T-helper 9 cell (primary cell): Measurements from ENCODE around the gene KRT34.
"Not testable (repeated sequence)": the region's sequence is repeated elsewhere in the genome, so short reads cannot be mapped to it uniquely, and the experiment has no call there.

ENCODE experiments used
- DNase-seq: peaks from one replicate; pipeline ENCODE4 v3.0.0-alpha.2; 2020

The KRT34 gene

DNA sequence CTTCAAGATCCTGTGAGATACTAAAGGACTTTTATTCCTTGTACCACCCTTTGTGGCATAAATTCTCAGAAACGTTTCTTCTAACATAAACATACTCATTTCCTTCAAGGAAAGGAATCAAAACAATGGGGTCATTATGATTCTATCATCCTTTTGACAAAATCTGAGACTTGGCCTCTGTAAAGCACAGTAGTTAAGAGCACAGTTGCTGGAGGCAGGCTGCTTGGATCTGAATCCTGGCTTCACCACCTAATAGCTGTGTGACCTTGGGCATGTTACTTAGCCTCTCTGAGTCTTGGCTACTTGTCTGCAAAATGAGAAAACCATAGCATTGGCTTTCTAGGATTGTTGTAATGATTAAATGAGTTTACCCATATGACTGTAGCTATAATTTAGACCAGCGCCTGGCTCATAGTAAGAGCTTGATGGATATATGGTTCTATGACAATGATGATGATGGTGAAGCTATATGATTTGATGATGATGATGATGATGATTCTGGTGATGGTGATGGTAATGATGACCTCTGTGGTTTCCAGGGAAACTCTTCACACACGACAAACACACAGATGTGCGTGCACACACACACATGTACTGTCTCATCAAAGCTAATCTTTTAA, 21.4 kb upstream of the KRT34 start:
- DNase-seq = no peak

DNA sequence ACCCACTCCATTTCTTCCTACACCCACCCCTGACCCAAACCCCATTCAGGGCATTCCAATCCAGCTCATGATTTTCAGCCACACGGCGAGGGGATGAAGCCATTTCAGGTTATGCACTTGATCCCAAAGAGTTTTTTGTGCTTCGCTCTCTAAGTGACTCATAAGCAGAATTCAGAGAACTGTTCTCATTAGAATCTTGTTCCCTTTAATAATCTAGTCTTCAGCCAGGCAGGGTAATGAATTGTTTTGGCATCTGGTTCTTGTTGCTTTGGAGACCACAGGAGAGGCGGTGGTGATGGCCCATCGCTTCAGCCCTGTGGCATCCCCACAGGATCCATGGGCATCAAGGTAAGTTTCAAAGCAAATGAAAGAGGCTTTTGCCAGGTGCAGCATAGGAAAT, 20.1 kb upstream of the KRT34 start:
- DNase-seq = no peak

DNA sequence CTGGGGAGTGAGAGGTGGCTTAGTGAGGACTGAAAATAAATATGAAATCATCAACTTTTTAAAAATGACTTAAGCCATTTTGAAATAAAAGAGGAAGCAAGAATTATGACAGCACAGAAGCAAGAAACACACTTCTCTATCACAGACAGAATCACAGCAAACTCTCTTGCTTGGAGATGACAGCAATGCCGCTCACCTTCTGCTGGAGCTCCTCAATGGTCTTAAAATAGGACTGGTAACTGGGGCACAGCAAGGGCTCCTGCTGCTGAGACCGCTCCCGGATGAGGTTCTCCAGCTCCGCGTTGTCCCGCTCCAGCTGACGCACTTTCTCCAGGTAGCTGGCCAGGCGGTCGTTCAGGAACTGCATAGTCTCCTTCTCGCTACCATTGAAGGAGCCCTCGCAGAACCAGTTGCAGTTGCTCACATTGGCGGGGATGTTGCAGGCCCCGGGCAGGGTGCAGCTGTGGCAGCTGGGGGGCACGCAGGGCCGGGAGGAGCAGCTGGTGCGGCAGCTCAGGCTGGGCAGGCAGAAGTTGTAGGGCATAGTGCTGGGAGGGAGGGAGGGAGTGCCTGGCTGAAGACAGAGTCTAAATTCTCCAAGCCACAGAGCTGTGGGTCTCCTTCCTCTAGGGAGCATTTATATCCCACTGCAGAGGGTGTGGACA, 15.0 kb upstream of the KRT34 start, which contains the start of gene KRT31:
KRT31 (minus strand) TSS at position 613 of the 665 bp plus-strand sequence; CDS start at position 544, 69 bp downstream.
- no peak for DNase-seq

GRCh38 chr17:41396340-41396739, 14.2 kb upstream of the KRT34 start:
- no peak for DNase-seq

DNA sequence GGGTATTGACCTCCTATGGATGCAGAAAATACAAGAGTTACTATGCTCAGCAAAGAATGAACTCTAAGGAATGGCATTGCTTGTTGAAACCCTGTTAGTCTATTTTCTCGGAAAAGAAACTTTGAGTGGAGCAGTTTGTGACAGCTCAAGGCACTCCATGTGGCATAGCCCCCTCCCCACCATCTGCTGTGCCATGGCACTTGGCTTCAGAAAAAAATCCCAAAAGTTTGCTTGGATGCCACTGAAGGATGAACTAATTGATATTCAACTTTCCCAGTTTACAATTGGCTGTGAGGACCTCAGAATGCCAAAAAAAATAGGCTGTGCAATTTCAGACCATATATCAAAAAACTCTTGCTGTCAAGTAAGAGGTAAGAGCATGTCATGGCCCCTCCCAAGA, 13.5 kb upstream of the KRT34 start:
- no peak for DNase-seq

GRCh38 chr17:41395044-41395443, 12.9 kb upstream of the KRT34 start:
- not testable (repeated sequence) for DNase-seq

GRCh38 chr17:41394254-41394996, 12.3 kb upstream of the KRT34 start:
- no peak for DNase-seq

DNA sequence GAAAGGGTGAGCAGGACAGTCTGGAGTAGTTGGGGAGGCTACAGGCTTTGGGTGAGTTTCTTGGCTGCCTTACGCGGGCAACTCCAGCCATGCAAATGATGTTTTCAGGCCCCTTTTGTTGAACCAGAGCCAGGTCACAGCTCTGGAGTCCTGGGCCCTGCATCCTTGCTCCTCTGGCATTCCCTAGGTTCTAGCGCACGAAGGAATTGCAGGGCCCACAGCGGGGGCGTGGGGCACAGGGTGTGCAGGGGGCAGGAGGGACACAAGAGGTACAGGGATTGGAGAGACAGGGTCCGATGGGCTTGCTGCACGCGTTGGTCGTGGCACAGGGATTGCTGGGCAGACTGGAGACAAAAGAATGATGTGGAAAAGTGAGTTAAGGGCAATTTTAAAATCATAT, 11.7 kb upstream of the KRT34 start:
- no peak for DNase-seq

- DNase-seq = no peak
Observed at GRCh38 chr17:41393294-41393693, 11.2 kb upstream of the KRT34 start.

DNA sequence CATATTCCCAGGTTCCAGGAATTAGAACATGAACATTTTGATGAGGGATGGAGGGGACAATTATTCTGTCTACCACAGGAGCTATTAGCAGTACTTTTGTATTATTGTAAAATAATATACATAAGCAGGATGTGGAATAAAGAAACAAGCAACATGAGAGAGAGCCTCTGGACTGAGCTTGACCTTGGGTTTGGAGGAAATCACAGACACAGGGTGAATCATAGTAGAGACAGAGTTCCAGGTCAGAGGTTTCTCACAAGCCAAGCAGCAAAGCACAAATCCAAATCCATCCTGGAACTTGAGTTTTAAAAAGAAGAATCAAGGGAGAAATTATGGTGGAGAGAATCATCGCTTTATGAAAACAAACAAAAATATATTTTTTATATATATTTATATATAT, 10.2 kb upstream of the KRT34 start:
- DNase-seq = no peak

DNA sequence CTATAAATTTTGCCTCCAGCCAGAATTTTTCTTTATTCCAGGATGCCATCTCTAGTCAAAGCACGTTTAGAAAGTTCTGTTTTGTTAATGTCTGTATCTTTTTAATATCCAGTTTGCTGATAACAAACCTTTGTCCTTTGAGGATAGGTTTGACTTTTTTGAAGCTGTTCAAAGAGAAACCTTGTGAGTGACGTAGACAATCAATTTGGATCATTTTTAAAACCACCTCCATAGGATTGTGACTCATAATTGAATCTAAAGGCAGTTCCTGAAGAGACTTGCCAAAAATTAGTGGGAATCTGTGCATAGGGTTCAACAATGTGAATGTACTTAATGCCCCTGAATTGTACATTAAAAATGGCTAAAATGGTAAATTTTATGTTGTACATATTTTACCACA, 9.4 kb upstream of the KRT34 start:
- DNase-seq = no peak

- DNase-seq = no peak
Observed at GRCh38 chr17:41390411-41390938, 8.4 kb upstream of the KRT34 start.

- DNase-seq = no peak
Observed at GRCh38 chr17:41387670-41388069, 5.6 kb upstream of the KRT34 start.

GRCh38 chr17:41386227-41386626, 4.1 kb upstream of the KRT34 start:
- DNase-seq = no peak

DNA sequence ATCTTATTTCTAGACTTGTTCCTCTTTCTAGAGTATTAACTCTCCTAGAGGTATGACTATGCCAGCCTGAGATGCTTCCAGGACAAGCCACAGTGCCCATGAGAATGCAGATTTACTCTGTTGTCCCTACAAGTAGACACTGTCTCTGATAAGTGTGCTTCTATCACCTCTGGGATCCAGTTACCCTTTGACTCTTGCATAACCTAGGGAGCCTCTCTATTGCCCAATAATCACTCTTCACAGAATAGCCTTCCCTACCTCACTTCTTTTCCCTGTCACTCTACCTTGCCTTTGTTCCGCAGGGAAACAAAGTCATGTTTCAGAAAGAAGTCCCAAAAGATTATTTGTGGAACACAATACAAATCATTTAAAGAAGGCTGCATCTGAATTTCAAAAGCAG, 1.6 kb upstream of the KRT34 start:
- DNase-seq = no peak

DNA sequence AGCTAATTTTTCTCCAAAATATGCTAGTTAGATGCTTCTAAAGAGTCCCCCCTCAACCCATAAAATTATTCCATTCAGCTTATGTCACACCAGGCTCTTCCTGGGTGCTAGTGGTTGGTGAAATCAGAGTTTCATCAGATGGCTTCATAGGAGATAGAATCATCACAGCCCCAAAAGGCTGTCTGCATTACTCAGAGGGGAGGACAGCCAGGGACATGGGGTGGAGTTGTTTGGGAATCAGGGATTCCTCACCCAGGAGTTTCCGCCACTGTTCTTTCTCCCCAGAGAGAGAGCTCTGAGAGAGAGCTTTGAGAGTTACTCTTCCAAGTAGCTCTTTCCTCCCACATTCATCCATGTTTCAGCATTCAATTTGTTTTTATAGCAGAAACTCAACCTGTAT, 288 bp upstream of the KRT34 start:
- no peak for DNase-seq

DNA sequence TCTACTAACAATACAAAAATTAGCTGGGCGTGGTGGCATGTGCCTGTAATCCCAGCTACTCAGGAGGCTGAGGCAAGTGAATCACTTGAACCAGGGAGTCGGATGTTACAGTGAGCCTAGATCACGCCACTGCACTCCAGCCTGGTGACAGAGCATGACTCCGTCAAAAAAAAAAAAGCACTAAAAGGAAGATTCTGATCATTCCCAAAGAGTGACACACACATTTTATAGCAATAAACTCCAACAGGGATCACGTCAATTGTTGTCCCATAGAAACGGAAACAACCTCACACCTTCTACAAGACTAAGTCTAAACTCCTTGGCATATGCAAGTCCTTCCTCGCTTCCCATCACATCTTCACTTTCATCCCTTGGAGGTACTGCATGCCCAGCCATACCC, 2.0 kb downstream of the KRT34 start:
- not testable (repeated sequence) for DNase-seq

DNA sequence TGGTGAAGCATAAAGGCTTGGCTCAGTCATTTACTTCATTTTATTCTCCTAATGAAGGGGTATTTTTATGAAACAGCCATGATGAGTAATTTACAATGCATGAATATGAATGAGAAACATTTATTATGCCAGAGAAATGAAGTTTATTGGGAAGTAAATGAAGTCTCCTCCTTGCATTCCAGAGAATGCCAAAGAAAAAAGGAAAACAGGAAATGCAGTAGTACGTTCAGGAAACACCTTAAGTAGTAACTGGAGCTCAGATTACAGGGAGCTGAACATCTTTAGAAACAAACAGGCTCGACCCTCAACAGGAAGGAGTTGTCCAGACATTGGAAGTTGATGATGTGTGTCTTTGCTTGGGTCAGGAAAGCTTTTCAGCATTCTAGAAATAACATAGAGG, 4.6 kb downstream of the KRT34 start:
- no peak for DNase-seq

- DNase-seq = no peak
Observed at GRCh38 chr17:41369713-41370112, 12.4 kb downstream of the KRT34 start, which contains the start of gene KRT33B. TSS of gene KRT33B (minus strand) at chr17:41369813. CDS start at chr17:41369750, 63 bp downstream.

DNA sequence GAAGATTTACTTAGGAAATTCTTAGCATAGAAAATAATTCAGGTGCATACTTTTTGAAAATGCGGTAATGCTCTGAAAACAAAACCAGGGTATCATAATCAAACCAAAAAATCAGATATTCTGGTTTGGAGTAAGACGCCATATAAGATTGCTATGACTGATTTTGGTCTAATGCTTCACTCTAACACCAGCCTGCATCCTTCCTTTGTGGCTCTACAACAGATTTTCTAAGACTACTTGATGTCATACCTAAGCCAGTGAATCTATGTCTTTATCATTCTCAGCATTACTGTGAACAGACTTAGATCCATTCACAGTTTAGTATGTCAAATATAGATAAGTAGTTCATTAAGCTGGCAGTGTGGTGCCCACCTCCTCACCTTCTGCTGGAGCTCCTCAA, 13.1 kb downstream of the KRT34 start:
- DNase-seq = no peak

- no peak for DNase-seq
Observed at GRCh38 chr17:41367426-41368075, 14.6 kb downstream of the KRT34 start.

DNA sequence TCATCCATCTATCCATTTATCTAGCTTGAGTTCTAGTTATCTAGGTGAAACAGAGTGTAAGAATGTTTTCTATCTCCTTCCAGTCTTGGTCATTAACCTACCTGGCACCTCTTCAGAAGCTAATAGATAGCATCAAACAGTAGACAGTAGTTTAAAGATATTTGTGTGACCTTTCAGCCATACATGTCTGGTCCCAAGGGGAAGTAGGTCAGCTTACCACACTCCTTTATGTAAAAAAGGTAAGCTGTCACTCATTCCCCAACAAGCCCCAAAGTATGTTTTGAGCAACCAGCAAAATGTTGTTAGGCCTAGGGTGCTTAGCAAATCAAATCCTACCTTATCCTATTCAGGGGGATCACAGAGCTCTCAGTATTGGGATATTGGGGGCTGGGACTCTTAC, 16.0 kb downstream of the KRT34 start:
- no peak for DNase-seq

- no peak for DNase-seq
Observed at GRCh38 chr17:41363881-41364280, 18.2 kb downstream of the KRT34 start.
